Measurements from ENCODE around the gene HOTAIR.

Gene HOTAIR

GRCh38 chr12:53961025-53961761 is 13.6 kb downstream of the HOTAIR start:
- DNase-seq (ENCODE audit: low read depth in 2 of 2): no peak

- no peak for DNase-seq (ENCODE audit: low read depth in 2 of 2)
Observed at GRCh38 chr12:53960187-53961024, 14.3 kb downstream of the HOTAIR start.

GRCh38 chr12:53959314-53959713 is 15.4 kb downstream of the HOTAIR start:
- no peak for DNase-seq (ENCODE audit: low read depth in 2 of 2)

- DNase-seq (ENCODE audit: low read depth in 2 of 2): no peak
Observed at GRCh38 chr12:53958128-53958527, 16.6 kb downstream of the HOTAIR start.

- no peak for DNase-seq (ENCODE audit: low read depth in 2 of 2)
Observed at GRCh38 chr12:53956914-53957536, 17.7 kb downstream of the HOTAIR start.

- DNase-seq (ENCODE audit: low read depth in 2 of 2): no peak
Observed at GRCh38 chr12:53956251-53956887, 18.4 kb downstream of the HOTAIR start.

- DNase-seq (ENCODE audit: low read depth in 2 of 2): no peak
Observed at GRCh38 chr12:53955776-53956250, 18.9 kb downstream of the HOTAIR start.

- no peak for DNase-seq (ENCODE audit: low read depth in 2 of 2)
Observed at GRCh38 chr12:53955036-53955775, 19.5 kb downstream of the HOTAIR start.

- no peak for DNase-seq (ENCODE audit: low read depth in 2 of 2)
Observed at GRCh38 chr12:53954694-53955035, 20.1 kb downstream of the HOTAIR start, which contains the start of gene HOXC12. HOXC12 (plus strand) TSS chr12:53954903; CDS start chr12:53954930, 27 bp downstream.

GRCh38 chr12:53953831-53954693 is 20.7 kb downstream of the HOTAIR start:
- DNase-seq (ENCODE audit: low read depth in 2 of 2): no peak

GRCh38 chr12:53952871-53953734 is 21.7 kb downstream of the HOTAIR start:
- no peak for DNase-seq (ENCODE audit: low read depth in 2 of 2)

- no peak for DNase-seq (ENCODE audit: low read depth in 2 of 2)
Observed at GRCh38 chr12:53952335-53952694, 22.4 kb downstream of the HOTAIR start.

- no peak for DNase-seq (ENCODE audit: low read depth in 2 of 2)
Observed at GRCh38 chr12:53951577-53952334, 23.0 kb downstream of the HOTAIR start.

- no peak for DNase-seq (ENCODE audit: low read depth in 2 of 2)
Observed at GRCh38 chr12:53950789-53951576, 23.8 kb downstream of the HOTAIR start.

GRCh38 chr12:53950437-53950773 is 24.3 kb downstream of the HOTAIR start:
- no peak for DNase-seq (ENCODE audit: low read depth in 2 of 2)

GRCh38 chr12:53949631-53950436 is 24.9 kb downstream of the HOTAIR start:
- DNase-seq (ENCODE audit: low read depth in 2 of 2): no peak
